ENCODE results near the gene BAHCC1. TPM values are rescaled to one million over a fixed set of nuclear protein-coding genes. Genes with fewer than 3 reads are reported as not detected.

The BAHCC1 gene
- polyA plus RNA-seq, 2 donors, result 3.0 to 9.1 TPM

DNA sequence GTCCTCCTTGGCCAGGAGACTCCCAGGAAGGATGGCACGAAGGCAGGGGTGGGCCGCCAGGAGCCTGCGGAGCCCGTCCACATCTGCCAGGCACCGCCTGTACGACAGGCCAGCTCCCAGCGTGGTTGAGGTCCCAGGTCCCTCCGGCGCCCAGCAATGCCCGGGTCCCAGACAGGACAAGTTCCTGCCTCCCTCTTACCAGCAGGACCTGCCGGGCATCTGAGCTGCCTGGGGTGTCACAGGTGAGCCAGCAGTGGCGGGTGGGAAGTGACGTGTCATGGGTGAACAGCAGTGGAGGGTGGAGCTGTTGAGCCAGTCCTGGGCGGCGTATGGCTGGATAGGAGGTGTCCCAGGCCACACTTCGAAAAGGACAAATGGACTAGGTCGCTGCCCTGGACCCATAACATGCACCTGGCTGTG, 15.7 kb upstream of the BAHCC1 start:
- H3K36me3 ChIP-seq (ENCODE audit: control insufficient read depth in 2 of 2, insufficient read depth in 2 of 2, low read length in 1 of 2), result no peaks in the 10 kb centered on the region
- peaks cover 0 to 3% of the 10 kb centered on the region in 2 donors for H3K4me1 ChIP-seq (ENCODE audit: control insufficient read depth in 2 of 2, insufficient read depth in 2 of 2, low read length in 1 of 2)
- H3K4me3 ChIP-seq (ENCODE audit: low read depth in 1 of 2, low read length in 2 of 2), result peak overlapping the region in 1 of 2 donors; percentile 19
- no peaks in the 10 kb centered on the region for H3K9me3 ChIP-seq (ENCODE audit: control insufficient read depth in 2 of 2, insufficient read depth in 1 of 2, low read depth in 1 of 2, low read length in 1 of 2)
- peak overlapping the region; percentile 30 to 77 for H3K27ac ChIP-seq (ENCODE audit: low read depth in 2 of 2, low read length in 1 of 2)
- 43 to 69% methylated on average over 14 to 17 of the region's 17 CpGs for WGBS, 2 donors
- H3K27me3 ChIP-seq (ENCODE audit: control insufficient read depth in 1 of 2, insufficient read depth in 2 of 2, low read length in 2 of 2), result no peaks in the 10 kb centered on the region

DNA sequence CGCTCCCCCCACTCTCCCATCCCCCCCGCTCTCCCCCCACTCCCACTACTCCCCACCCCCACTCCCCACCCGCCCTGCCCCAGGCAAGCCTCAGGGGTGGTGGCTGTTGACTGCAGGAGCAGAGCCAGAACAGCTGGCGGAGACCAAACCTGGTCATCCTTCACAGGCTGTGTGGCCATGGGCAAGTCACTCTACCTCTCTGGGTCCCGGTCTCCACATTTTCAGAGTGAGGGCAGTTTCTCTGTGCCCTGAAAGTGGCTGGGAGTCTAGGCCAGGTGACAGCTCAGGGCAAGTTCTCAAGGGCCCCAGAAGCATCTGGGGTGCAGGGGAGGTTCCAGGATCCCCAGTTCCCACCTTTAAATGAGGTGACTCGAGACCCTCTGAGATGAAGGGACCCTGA, 15.1 kb upstream of the BAHCC1 start:
- 63 to 71% methylated on average over 3 to 6 of the region's 6 CpGs for WGBS, 2 donors
- H3K4me3 ChIP-seq (ENCODE audit: low read depth in 1 of 2, low read length in 2 of 2), result no peak overlapping the region
- no peaks in the 10 kb centered on the region for H3K27me3 ChIP-seq (ENCODE audit: control insufficient read depth in 1 of 2, insufficient read depth in 2 of 2, low read length in 2 of 2)
- no peaks in the 10 kb centered on the region for H3K36me3 ChIP-seq (ENCODE audit: control insufficient read depth in 2 of 2, insufficient read depth in 2 of 2, low read length in 1 of 2)
- no peak overlapping the region for H3K27ac ChIP-seq (ENCODE audit: low read depth in 2 of 2, low read length in 1 of 2)
- H3K4me1 ChIP-seq (ENCODE audit: control insufficient read depth in 2 of 2, insufficient read depth in 2 of 2, low read length in 1 of 2), result peaks cover 0 to 3% of the 10 kb centered on the region in 2 donors
- no peaks in the 10 kb centered on the region for H3K9me3 ChIP-seq (ENCODE audit: control insufficient read depth in 2 of 2, insufficient read depth in 1 of 2, low read depth in 1 of 2, low read length in 1 of 2)

DNA sequence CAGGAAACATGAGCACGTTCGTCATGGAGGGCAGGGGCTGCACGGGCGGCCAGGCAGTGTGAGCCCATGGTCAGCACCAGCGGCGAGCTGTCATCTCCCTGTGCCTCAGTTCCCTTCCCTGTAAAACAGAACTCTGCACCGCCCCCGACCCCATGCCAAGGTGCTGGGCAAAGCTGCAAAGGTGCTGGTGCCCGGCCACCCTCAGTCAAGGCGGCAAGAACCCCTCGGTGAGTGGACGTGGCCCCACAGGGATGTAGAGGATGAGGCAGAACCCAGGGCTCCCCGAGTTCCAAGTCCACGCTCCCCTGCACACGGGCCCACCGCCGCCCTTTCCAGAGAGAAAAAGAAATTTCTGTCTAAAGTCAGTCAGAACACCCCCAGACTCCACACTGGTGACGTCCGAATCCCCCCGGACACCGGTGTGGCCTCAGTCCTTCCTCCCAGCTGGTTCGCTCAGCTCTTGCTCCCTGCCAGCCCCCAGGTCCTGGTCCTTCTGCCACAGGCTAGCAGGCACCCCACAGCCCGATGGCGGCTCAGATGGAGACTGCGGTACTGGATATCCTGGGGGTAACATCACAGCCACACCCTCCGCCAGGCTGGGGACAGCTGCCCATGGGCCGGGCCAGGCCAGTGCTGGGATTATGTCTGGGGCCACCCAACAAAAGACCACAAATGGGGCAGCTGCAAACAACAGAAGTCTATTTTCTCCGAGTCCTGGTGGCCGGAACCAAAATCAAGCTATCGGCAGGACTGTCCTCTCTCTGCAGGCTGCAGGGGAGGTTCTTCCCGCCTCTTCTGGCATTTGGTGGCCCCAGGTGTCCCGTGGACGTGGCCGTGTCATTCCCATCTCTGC, 14.4 kb upstream of the BAHCC1 start:
- Histone ChIP-seq H3K27ac (ENCODE audit: low read depth in 2 of 2, low read length in 1 of 2) (no peak overlapping the region), H3K27me3 (ENCODE audit: control insufficient read depth in 1 of 2, insufficient read depth in 2 of 2, low read length in 2 of 2) (no peaks in the 10 kb centered on the region), H3K4me1 (ENCODE audit: control insufficient read depth in 2 of 2, insufficient read depth in 2 of 2, low read length in 1 of 2) (peaks cover 0 to 6% of the 10 kb centered on the region in 2 donors), H3K9me3 (ENCODE audit: control insufficient read depth in 2 of 2, insufficient read depth in 1 of 2, low read depth in 1 of 2, low read length in 1 of 2) (no peaks in the 10 kb centered on the region), H3K36me3 (ENCODE audit: control insufficient read depth in 2 of 2, insufficient read depth in 2 of 2, low read length in 1 of 2) (no peaks in the 10 kb centered on the region), H3K4me3 (ENCODE audit: low read depth in 1 of 2, low read length in 2 of 2) (no peak overlapping the region)
- 79 to 83% methylated on average over 34 of the region's 34 CpGs for WGBS, 2 donors

DNA sequence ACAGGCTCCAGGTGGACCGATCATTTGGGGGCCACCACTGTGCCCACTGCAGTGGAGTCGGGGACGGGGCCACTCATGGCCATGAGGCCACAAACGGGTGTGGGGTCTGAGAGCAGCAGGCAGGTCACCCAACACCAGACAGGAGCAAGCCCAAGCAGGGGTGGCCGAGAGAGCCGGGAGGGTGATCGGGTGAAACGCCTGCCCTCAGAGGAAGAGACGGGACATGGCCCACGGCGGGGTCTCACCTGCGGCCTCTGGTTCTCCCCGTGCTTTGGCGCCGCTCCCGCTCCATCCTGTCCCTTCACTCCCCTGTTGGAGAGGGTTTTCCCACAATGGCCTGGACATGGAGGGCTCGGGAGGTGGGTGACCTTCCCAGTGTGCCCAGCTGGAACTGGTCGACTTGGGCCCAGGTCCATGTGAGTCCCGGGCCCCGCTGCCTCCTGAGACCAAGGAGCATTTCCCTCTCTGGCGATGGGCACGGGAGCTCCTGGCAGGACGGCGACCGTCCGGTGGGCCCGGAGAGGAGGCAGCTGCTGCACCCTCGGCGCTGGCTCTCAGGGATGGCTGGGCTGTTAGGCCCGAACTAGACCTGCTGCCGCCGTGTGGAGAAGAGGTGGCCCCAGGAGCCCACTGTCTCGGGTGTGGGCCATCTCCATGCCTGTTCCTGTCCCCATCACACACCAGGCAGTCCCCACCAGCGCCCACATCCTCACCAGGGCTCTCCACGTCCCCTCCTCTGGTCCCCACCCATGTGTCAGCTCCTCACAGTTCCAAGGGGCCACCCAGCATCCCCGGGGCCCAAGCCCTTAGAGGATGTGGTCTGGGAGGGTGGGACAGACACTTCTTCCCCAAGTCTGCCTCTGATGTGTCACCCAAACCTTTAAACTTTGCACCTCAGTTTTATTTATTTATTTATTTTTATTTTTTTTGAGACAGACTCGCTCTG, 13.4 kb upstream of the BAHCC1 start:
- Histone ChIP-seq H3K4me1 (ENCODE audit: control insufficient read depth in 2 of 2, insufficient read depth in 2 of 2, low read length in 1 of 2) (peaks cover 0 to 12% of the 10 kb centered on the region in 2 donors), H3K36me3 (ENCODE audit: control insufficient read depth in 2 of 2, insufficient read depth in 2 of 2, low read length in 1 of 2) (no peaks in the 10 kb centered on the region), H3K27ac (ENCODE audit: low read depth in 2 of 2, low read length in 1 of 2) (no peak overlapping the region), H3K9me3 (ENCODE audit: control insufficient read depth in 2 of 2, insufficient read depth in 1 of 2, low read depth in 1 of 2, low read length in 1 of 2) (no peaks in the 10 kb centered on the region), H3K4me3 (ENCODE audit: low read depth in 1 of 2, low read length in 2 of 2) (no peak overlapping the region), H3K27me3 (ENCODE audit: control insufficient read depth in 1 of 2, insufficient read depth in 2 of 2, low read length in 2 of 2) (no peaks in the 10 kb centered on the region)
- WGBS, 2 donors, result 91 to 92% methylated on average over 37 of the region's 37 CpGs

DNA sequence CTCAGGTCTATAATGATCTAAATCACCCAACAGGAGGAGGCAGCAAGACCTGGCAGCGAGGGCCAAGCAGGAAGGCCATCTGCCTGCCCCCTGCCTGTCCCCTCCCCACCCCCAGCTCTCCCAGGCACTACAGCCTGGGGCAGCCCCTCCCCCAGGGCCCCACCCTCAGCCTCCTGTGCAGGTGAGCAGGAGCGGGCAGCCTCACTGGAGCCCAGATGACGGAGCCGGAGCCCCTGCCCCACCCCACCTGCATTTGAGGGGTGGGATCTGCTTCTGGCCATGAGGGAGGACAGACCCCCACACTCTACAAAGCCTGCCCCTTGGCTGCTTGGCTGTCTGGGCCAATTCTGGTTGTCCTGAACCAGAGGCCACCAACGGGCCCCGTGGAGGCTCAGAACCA, 12.4 kb upstream of the BAHCC1 start:
- no peak overlapping the region for H3K27ac ChIP-seq (ENCODE audit: low read depth in 2 of 2, low read length in 1 of 2)
- H3K4me1 ChIP-seq (ENCODE audit: control insufficient read depth in 2 of 2, insufficient read depth in 2 of 2, low read length in 1 of 2), result peaks cover 0 to 12% of the 10 kb centered on the region in 2 donors
- no peaks in the 10 kb centered on the region for H3K27me3 ChIP-seq (ENCODE audit: control insufficient read depth in 1 of 2, insufficient read depth in 2 of 2, low read length in 2 of 2)
- no peak overlapping the region for H3K4me3 ChIP-seq (ENCODE audit: low read depth in 1 of 2, low read length in 2 of 2)
- WGBS, 2 donors, result 81 to 92% methylated on average over 6 of the region's 6 CpGs
- no peaks in the 10 kb centered on the region for H3K36me3 ChIP-seq (ENCODE audit: control insufficient read depth in 2 of 2, insufficient read depth in 2 of 2, low read length in 1 of 2)
- H3K9me3 ChIP-seq (ENCODE audit: control insufficient read depth in 2 of 2, insufficient read depth in 1 of 2, low read depth in 1 of 2, low read length in 1 of 2), result no peaks in the 10 kb centered on the region

DNA sequence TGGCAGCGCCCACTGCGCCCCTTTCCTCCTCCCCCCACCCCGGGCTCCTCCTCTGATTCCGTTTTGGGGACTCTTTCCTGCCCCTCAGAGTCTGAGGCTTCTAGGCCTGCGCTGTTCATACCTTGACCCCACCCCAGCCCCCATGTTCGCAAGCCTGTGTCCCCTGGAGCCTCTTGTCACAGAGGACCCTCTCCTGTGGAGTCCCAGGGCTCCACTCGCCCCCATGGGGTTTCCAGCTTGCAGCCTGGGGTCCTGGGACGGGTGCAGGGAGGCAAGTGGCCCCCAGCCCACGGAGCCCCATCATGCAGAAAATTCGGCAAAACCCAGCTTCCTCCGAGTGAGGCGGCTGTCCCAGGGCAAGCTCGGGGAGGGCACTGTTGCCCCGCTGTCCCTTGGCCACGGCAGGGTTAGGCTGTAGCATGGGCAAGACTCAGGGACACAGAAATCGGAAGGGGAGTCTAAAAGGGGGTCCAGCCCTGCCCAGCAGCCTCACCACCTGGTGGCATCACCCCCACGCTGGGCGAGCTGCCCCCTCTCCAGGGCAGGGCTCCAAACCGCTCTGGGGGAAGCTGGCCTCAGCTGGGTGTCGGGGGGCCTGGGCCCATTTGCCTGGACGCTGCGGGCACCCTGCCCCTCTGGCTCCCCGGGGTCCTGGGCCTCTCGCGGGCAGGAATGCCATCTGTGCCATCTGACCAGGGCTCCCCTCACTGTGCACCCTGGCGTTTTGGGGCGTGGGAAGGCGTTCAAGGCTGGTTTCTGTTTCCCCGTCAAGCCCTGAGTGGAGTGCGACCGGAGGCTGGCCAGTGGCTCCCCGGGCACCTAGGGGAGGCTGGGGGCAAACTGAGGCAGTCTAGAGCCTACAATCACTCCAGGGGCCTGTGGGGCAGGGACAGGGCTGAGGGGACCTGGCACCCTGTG, 11.5 kb upstream of the BAHCC1 start:
- H3K27ac ChIP-seq (ENCODE audit: low read depth in 2 of 2, low read length in 1 of 2), result no peak overlapping the region

DNA sequence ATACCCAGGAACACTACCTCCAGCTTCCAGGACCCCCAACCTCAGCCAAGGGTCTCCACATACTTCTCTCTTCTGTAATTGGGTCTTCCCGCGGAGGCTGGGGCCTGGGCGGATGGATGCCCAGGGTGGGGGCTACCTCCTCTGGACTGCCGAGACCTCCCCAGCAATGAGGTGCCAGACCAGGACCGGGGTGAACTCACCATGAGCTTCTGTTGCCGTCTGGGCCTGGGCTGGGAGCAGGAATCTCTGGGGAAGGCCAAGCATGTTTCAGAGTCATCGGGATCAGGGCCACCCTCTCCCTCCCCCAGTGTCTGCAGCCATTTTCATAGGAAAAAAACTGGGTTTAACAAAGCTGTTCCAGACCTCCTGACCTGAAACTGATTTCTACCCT, 10.3 kb upstream of the BAHCC1 start:
- 89 to 90% methylated on average over 7 of the region's 7 CpGs for WGBS, 2 donors
- Histone ChIP-seq H3K4me1 (ENCODE audit: control insufficient read depth in 2 of 2, insufficient read depth in 2 of 2, low read length in 1 of 2) (peaks cover 2 to 20% of the 10 kb centered on the region in 2 donors), H3K4me3 (ENCODE audit: low read depth in 1 of 2, low read length in 2 of 2) (no peak overlapping the region), H3K36me3 (ENCODE audit: control insufficient read depth in 2 of 2, insufficient read depth in 2 of 2, low read length in 1 of 2) (no peaks in the 10 kb centered on the region), H3K9me3 (ENCODE audit: control insufficient read depth in 2 of 2, insufficient read depth in 1 of 2, low read depth in 1 of 2, low read length in 1 of 2) (no peaks in the 10 kb centered on the region), H3K27ac (ENCODE audit: low read depth in 2 of 2, low read length in 1 of 2) (no peak overlapping the region), H3K27me3 (ENCODE audit: control insufficient read depth in 1 of 2, insufficient read depth in 2 of 2, low read length in 2 of 2) (no peaks in the 10 kb centered on the region)

More for the DNA sequence above, 11.5 kb upstream of the BAHCC1 start:
- H3K36me3 ChIP-seq (ENCODE audit: control insufficient read depth in 2 of 2, insufficient read depth in 2 of 2, low read length in 1 of 2), result no peaks in the 10 kb centered on the region
- WGBS, 2 donors, result 89 to 92% methylated on average over 31 to 32 of the region's 32 CpGs
- peaks cover 1 to 19% of the 10 kb centered on the region in 2 donors for H3K4me1 ChIP-seq (ENCODE audit: control insufficient read depth in 2 of 2, insufficient read depth in 2 of 2, low read length in 1 of 2)
- H3K9me3 ChIP-seq (ENCODE audit: control insufficient read depth in 2 of 2, insufficient read depth in 1 of 2, low read depth in 1 of 2, low read length in 1 of 2), result no peaks in the 10 kb centered on the region
- H3K27me3 ChIP-seq (ENCODE audit: control insufficient read depth in 1 of 2, insufficient read depth in 2 of 2, low read length in 2 of 2), result no peaks in the 10 kb centered on the region
- no peak overlapping the region for H3K4me3 ChIP-seq (ENCODE audit: low read depth in 1 of 2, low read length in 2 of 2)

DNA sequence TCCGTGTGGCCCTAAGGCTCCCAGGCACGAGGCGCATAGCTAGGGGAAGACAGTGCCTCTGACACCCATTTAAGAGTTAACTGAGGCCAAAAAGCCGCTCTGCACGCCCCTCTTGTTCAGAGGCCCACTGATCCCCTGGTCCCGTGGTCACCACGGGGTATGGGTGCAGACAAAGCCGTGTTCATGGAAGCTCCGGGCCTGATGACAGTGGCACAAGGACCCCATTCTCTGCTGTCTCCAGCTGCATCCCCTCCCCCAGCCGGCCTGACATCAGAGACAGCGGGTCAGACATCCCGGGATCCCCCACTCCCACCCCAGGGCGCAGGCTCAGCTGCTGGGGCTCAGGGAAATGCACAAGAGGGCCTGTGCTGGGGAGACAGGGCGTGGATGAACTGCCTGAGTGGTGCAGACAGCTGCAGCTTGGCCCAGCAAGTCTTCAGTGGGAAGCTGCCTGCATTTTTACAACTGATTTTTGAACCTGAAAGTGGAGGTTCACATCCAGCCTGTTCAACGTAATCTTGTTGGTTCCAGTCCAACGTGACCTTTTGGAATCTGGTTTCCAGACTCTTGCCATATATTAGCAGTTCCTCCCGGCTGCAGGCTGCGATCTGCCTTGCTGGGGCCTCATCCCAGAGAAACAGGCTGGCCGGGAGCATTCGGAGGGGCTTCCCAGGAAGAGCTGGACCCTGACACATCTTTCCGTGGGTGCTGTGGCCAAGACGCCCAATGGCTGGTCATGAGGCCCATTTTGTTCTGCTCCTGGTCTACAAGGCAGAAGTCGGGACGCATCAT, 9.7 kb upstream of the BAHCC1 start:
- Histone ChIP-seq H3K27ac (ENCODE audit: low read depth in 2 of 2, low read length in 1 of 2) (peak overlapping the region; percentile 3 to 13), H3K27me3 (ENCODE audit: control insufficient read depth in 1 of 2, insufficient read depth in 2 of 2, low read length in 2 of 2) (no peaks in the 10 kb centered on the region), H3K36me3 (ENCODE audit: control insufficient read depth in 2 of 2, insufficient read depth in 2 of 2, low read length in 1 of 2) (no peaks in the 10 kb centered on the region), H3K4me1 (ENCODE audit: control insufficient read depth in 2 of 2, insufficient read depth in 2 of 2, low read length in 1 of 2) (peaks cover 2 to 20% of the 10 kb centered on the region in 2 donors), H3K9me3 (ENCODE audit: control insufficient read depth in 2 of 2, insufficient read depth in 1 of 2, low read depth in 1 of 2, low read length in 1 of 2) (no peaks in the 10 kb centered on the region), H3K4me3 (ENCODE audit: low read depth in 1 of 2, low read length in 2 of 2) (no peak overlapping the region)
- 73 to 75% methylated on average over 24 of the region's 24 CpGs for WGBS, 2 donors
